Retinal pigment epithelial cell (primary cell): ENCODE measurements around the gene BTNL9.

Experiments used
- DNase-seq: peaks from one replicate; pipeline ENCODE4 v3.0.0-alpha.2; 2010; ENCODE audit warnings: low read depth
- H3K4me3 ChIP-seq: 2 replicates; pipeline ENCODE4 v1.5.1; 2011; ENCODE audit warnings: mild to moderate bottlenecking, low read length, control low read depth, moderate library complexity
- CTCF ChIP-seq: conservative IDR thresholded peaks from 2 replicates; pipeline ENCODE4 v1.5.1; 2011; ENCODE audit warnings: low read depth, low read length, control low read depth, inconsistent platforms

BTNL9 gene

GRCh38 chr5:181107699-181108098, 67.6 kb downstream of the BTNL9 start:
- no peak for DNase-seq
- TF ChIP-seq CTCF: no peak
- no peak overlapping the region for H3K4me3 ChIP-seq

GRCh38 chr5:181108578-181109165, 68.6 kb downstream of the BTNL9 start:
- no peak overlapping the region for H3K4me3 ChIP-seq
- TF ChIP-seq CTCF: no peak
- DNase-seq: no peak

- DNase-seq: no peak
- no peak for TF ChIP-seq CTCF
Measured at GRCh38 chr5:181109489-181110013, 69.5 kb downstream of the BTNL9 start.

GRCh38 chr5:181111010-181111409, 70.9 kb downstream of the BTNL9 start:
- TF ChIP-seq CTCF: no peak
- no peak for DNase-seq
- H3K4me3 ChIP-seq: no peak overlapping the region

More at GRCh38 chr5:181109489-181110013, 69.5 kb downstream of the BTNL9 start:
- H3K4me3 ChIP-seq: no peak overlapping the region
